LoVo (cell line): Measurements from ENCODE around the gene MMP7.
A peak's percentile ranks its signal among the peaks of the same experiment; 100 is the strongest.

ENCODE experiments used
- DNase-seq: peaks from one replicate; pipeline ENCODE4 v3.0.0-alpha.2; 2016; ENCODE audit warnings: low spot score

MMP7 gene

GRCh38 chr11:102495161-102496042 lies 35.1 kb downstream of the MMP7 start:
- peak; percentile 85 for DNase-seq

- DNase-seq = peak; percentile 76
Observed at GRCh38 chr11:102494216-102494615, 36.3 kb downstream of the MMP7 start.

GRCh38 chr11:102493524-102493923 lies 37.0 kb downstream of the MMP7 start:
- DNase-seq = no peak

- no peak for DNase-seq
Observed at GRCh38 chr11:102491969-102492368, 38.6 kb downstream of the MMP7 start.

- DNase-seq = no peak
Observed at GRCh38 chr11:102489186-102490145, 41.1 kb downstream of the MMP7 start.

- DNase-seq = no peak
Observed at GRCh38 chr11:102488208-102488607, 42.3 kb downstream of the MMP7 start.

GRCh38 chr11:102487214-102487613 lies 43.3 kb downstream of the MMP7 start:
- DNase-seq = no peak

GRCh38 chr11:102486584-102486983 lies 44.0 kb downstream of the MMP7 start:
- no peak for DNase-seq

- no peak for DNase-seq
Observed at GRCh38 chr11:102485095-102485722, 45.3 kb downstream of the MMP7 start.

GRCh38 chr11:102482433-102482832 lies 48.1 kb downstream of the MMP7 start:
- DNase-seq = no peak

- no peak for DNase-seq
Observed at GRCh38 chr11:102479733-102480132, 50.8 kb downstream of the MMP7 start.

GRCh38 chr11:102478673-102479299 lies 51.8 kb downstream of the MMP7 start:
- DNase-seq = no peak

GRCh38 chr11:102476812-102477211 lies 53.7 kb downstream of the MMP7 start:
- peak; percentile 37 for DNase-seq

GRCh38 chr11:102476069-102476468 lies 54.5 kb downstream of the MMP7 start:
- no peak for DNase-seq

GRCh38 chr11:102473543-102473942 lies 57.0 kb downstream of the MMP7 start:
- DNase-seq = peak; percentile 80

- DNase-seq = no peak
Observed at GRCh38 chr11:102472127-102472526, 58.4 kb downstream of the MMP7 start.

GRCh38 chr11:102471474-102471873 lies 59.1 kb downstream of the MMP7 start:
- no peak for DNase-seq
